ENCODE results near the gene VSTM4.

Gene VSTM4

GRCh38 chr10:48993627-48994026 lies 121.7 kb downstream of the VSTM4 start:
- no peak for DNase-seq (ENCODE audit: low read depth)
- no peak for TF ChIP-seq POLR2A (IDR thresholded peaks at IDR 0.05; ENCODE audit: extremely low read depth, insufficient read length)
- no peak for TF ChIP-seq CTCF (IDR thresholded peaks at IDR 0.05; ENCODE audit: low read depth, low read length)
- no peak for TF ChIP-seq MAX (IDR thresholded peaks at IDR 0.05; ENCODE audit: low read depth, low read length)
- H3K4me3 ChIP-seq (ENCODE audit: low read depth, low read length) = no peak overlapping the region

- no peak for DNase-seq (ENCODE audit: low read depth)
- no peak overlapping the region for H3K4me3 ChIP-seq (ENCODE audit: low read depth, low read length)
- TF ChIP-seq CTCF (IDR thresholded peaks at IDR 0.05; ENCODE audit: low read depth, low read length) (no peak), POLR2A (IDR thresholded peaks at IDR 0.05; ENCODE audit: extremely low read depth, insufficient read length) (no peak), MYC (IDR thresholded peaks at IDR 0.05; ENCODE audit: low read depth, low read length) (no peak), MAX (IDR thresholded peaks at IDR 0.05; ENCODE audit: low read depth, low read length) (no peak)
Observed at GRCh38 chr10:48990226-48990625, 125.1 kb downstream of the VSTM4 start.

- DNase-seq (ENCODE audit: low read depth) = no peak
- H3K4me3 ChIP-seq (ENCODE audit: low read depth, low read length) = no peak overlapping the region
- no peak for TF ChIP-seq MYC (IDR thresholded peaks at IDR 0.05; ENCODE audit: low read depth, low read length)
- no peak for TF ChIP-seq POLR2A (IDR thresholded peaks at IDR 0.05; ENCODE audit: extremely low read depth, insufficient read length)
- TF ChIP-seq CTCF (IDR thresholded peaks at IDR 0.05; ENCODE audit: low read depth, low read length) = no peak
- no peak for TF ChIP-seq MAX (IDR thresholded peaks at IDR 0.05; ENCODE audit: low read depth, low read length)
Observed at GRCh38 chr10:48985621-48986158, 129.6 kb downstream of the VSTM4 start.

- peak; percentile 14 for DNase-seq (ENCODE audit: low read depth)
- no peak overlapping the region for H3K4me3 ChIP-seq (ENCODE audit: low read depth, low read length)
- TF ChIP-seq MYC (IDR thresholded peaks at IDR 0.05; ENCODE audit: low read depth, low read length) (no peak), MAX (IDR thresholded peaks at IDR 0.05; ENCODE audit: low read depth, low read length) (no peak), CTCF (IDR thresholded peaks at IDR 0.05; ENCODE audit: low read depth, low read length) (no peak), POLR2A (IDR thresholded peaks at IDR 0.05; ENCODE audit: extremely low read depth, insufficient read length) (no peak)
Observed at GRCh38 chr10:48983648-48984351, 131.5 kb downstream of the VSTM4 start.

GRCh38 chr10:48982584-48982983 lies 132.7 kb downstream of the VSTM4 start:
- no peak overlapping the region for H3K4me3 ChIP-seq (ENCODE audit: low read depth, low read length)
- no peak for DNase-seq (ENCODE audit: low read depth)
- TF ChIP-seq POLR2A (IDR thresholded peaks at IDR 0.05; ENCODE audit: extremely low read depth, insufficient read length) (no peak), CTCF (IDR thresholded peaks at IDR 0.05; ENCODE audit: low read depth, low read length) (no peak), MYC (IDR thresholded peaks at IDR 0.05; ENCODE audit: low read depth, low read length) (no peak), MAX (IDR thresholded peaks at IDR 0.05; ENCODE audit: low read depth, low read length) (no peak)

All from NB4 (cell line).